Subcutaneous adipose tissue (tissue), 4 donors: Measurements from ENCODE around the gene QPCT. TPM values are rescaled to one million over a fixed set of nuclear protein-coding genes. Genes with fewer than 3 reads are reported as not detected.

Source experiments
- total RNA-seq, 4 donors: library from RNA; depleted of rRNA; stranded (reverse); fragments of >200 nt; gene quantifications; one replicate each; pipeline ENCODE4 v1.1.0, GENCODE V29; 2016
- TF ChIP-seq, protein P1 (sequence below): fragments of 450-650 bp; IDR thresholded peaks from one replicate; pipeline ENCODE4 v1.5.1; 2016; ENCODE audit warnings: low read depth, mild to moderate bottlenecking, control low read depth, antibody characterized with exemption, moderate library complexity

QPCT gene
- total RNA-seq, 4 donors from 2014 or later, result 2.4 to 15.6 (median 5.1) TPM

DNA sequence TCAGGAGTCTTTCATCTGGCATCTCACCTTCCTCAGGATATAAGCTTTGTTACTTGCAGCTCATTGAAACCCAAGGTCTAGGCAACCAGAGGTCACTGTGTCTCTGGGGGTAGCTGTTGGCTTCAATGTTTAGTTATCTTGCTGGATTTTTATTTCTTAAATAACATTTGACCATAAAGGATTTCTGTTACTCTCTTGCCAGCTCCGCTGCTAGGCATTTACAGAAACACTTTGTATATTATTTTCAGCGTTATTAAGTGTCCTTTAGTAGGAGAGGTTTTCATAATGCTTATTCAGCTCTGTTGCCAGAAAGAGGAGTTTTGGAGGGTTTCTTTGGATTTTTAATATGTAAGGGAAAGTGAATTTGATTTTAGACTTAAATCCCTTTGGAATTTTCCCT, 61.4 kb downstream of the QPCT start:
- TF ChIP-seq, protein P1, sequence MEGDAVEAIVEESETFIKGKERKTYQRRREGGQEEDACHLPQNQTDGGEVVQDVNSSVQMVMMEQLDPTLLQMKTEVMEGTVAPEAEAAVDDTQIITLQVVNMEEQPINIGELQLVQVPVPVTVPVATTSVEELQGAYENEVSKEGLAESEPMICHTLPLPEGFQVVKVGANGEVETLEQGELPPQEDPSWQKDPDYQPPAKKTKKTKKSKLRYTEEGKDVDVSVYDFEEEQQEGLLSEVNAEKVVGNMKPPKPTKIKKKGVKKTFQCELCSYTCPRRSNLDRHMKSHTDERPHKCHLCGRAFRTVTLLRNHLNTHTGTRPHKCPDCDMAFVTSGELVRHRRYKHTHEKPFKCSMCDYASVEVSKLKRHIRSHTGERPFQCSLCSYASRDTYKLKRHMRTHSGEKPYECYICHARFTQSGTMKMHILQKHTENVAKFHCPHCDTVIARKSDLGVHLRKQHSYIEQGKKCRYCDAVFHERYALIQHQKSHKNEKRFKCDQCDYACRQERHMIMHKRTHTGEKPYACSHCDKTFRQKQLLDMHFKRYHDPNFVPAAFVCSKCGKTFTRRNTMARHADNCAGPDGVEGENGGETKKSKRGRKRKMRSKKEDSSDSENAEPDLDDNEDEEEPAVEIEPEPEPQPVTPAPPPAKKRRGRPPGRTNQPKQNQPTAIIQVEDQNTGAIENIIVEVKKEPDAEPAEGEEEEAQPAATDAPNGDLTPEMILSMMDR, result no peak

DNA sequence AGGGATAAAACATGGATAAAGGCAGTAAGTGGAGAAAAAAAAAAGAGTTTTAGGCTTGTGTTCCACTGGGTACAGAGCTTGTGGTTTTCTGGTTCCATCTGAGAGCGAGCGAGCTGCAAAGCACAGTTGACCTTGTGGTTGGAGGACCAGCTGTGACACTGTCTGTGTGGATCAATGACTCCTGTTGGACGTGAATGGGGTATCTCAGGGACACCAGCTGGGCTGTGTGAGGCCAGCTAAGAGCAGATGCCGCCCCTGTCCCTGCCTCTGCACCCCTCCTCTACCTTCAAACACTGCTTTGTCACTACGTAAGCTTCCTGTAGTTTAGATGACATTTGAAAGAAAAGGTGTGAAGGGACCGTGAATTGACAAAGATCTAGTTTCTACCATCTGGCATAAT, 67.8 kb downstream of the QPCT start:
- TF ChIP-seq, protein P1, result no peak

DNA sequence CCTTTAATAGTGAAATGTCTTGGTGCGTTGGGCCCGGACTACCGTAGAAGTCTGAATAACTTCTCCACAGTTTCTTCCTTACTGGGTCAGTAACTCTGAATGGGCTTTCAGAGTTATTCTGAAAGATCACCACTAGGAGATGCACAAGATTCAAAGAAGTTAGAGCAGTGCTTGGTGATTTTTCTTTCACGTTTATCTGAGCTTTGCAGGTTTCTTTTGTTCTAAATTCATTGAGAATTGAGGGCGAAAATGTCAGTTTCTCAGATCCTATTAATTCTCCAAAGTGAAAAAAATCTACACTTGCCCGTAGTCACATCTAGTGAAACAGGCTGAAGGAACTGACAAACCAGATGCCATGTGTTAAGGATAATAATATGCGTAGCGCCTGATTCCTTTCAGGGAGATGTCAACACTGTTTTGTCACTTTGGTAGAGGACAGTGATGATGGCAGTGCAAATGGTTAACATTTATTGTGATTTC, 70.1 kb downstream of the QPCT start:
- TF ChIP-seq, protein P1, result no peak

DNA sequence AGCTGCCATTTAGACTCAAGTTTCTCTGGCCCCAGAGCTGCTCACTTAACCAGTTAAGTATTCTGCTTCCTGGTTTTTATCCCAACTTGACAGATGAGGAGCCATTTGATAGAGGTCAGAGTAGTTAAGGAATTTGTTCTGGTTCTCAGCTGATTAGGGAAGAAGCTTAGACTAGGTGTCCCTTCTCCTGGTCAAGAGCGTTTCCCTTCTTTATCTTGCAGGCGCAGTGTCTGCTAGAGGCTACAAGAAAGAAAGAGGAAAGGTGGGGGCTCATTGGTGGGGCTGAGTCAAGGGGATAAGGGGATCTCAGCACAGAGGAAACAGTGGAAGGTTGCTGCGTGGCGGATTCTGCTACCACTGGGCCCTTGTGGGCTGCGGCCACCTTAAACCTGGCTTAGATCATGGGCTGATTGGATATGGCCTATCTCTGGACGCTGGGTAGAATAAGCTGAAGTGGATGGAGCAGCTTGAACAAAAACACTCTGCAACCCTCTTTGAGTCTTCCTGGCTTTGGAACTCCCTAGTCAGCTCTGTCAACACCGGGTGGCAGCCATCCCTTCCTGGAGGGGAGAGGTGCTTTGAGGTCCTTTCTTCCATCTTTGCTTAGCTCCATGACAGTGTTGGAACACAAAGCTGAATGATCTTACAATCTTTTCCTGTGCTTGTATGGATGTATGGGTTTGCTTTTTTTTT, 70.8 kb downstream of the QPCT start:
- TF ChIP-seq, protein P1, result no peak

DNA sequence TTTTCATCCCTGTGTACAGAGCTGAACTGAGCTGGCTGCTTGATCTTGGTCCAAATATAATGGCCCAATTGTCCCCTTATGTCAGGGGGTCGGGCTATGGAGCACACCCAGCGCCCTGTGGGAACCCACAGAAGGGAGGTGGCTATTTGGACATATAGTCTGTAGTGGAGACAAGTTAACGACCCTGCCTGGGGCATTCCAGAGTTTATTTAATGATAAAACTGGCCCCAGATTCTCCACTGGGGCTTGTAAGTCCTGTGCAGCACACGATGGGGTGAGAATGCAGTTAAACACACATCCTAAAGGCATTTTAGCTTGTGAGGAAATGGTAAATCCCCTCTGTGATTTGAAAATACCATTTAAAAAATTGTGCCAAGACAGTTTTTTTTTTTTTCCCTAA, 72.9 kb downstream of the QPCT start:
- TF ChIP-seq, protein P1, result no peak

DNA sequence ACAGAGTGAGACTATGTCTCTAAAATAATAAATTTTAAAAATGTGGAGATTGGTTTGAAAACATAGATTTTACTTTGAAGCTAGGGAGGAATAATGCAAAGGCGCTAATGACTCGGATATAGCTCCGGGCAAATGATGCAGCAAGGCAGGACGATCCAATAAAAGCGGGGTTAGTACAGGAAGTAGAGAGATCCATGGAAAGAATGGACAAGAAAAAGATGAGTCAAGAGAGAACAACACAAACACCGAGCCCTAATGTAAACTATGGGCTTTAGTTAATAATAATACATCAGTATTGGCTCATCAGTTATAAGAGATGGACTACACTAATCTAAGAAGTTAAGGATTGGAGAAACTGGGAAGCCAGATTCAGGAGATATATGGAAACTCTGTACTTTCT, 74.5 kb downstream of the QPCT start:
- TF ChIP-seq, protein P1, result no peak

DNA sequence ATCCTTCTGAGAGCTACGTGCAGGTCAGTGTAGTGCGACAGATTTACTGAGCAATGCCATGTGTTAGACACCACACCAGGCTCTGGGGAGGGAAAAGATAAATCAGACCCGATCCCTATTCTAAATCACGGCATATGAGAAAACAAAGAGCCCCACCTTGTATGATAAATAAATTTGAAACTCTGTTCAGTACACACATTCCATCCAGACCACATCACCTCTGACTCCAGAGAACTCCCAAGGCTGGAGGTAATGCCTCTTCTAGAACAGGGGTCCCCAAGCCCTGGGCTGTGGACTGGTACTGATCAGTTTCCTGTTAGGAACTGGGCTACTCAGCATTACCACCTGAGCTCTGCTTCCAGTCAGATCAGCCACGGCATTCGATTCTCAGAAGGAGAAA, 77.3 kb downstream of the QPCT start:
- TF ChIP-seq, protein P1, result no peak
